ENCODE data around the gene DCDC2. TPM values are rescaled to one million over a fixed set of nuclear protein-coding genes. Genes with fewer than 3 reads are reported as not detected.

Gene DCDC2
- total and polyA plus RNA-seq, 8 donors: 13.1 to 40.4 (median 21.1) TPM

- H3K36me3 ChIP-seq: no peaks in the 10 kb centered on the region
- FAIRE-seq (no peak), DNase-seq (no peak), ATAC-seq (peak in 1 of 4 donors; percentile 61)
- H3K9me3 ChIP-seq: no peaks in the 10 kb centered on the region
- 61 to 65% methylated on average over 3 of the region's 3 CpGs for WGBS, 2 donors
- H3K27ac ChIP-seq: no peak overlapping the region
- intact Hi-C loops (cut with DNase I): no loop called here
- no peaks in the 10 kb centered on the region for H3K27me3 ChIP-seq
- no peak overlapping the region for H3K4me3 ChIP-seq
- TF ChIP-seq CTCF (IDR thresholded peaks at IDR 0.05): no peak
- H3K4me1 ChIP-seq: no peaks in the 10 kb centered on the region
Measured at GRCh38 chr6:24229696-24230405, 128.0 kb downstream of the DCDC2 start.

- DNase-seq (no peak), ATAC-seq (peak in 3 of 4 donors; percentile 25 to 79 (median 76)), FAIRE-seq (no peak)
- Histone ChIP-seq H3K27ac (peak overlapping the region in 1 of 4 donors; percentile 10), H3K4me1 (no peaks in the 10 kb centered on the region), H3K36me3 (no peaks in the 10 kb centered on the region), H3K9me3 (no peaks in the 10 kb centered on the region), H3K4me3 (no peak overlapping the region), H3K27me3 (no peaks in the 10 kb centered on the region)
- intact Hi-C loops (cut with DNase I): no loop called here
- 56 to 64% methylated on average over 3 of the region's 3 CpGs for WGBS, 2 donors
- TF ChIP-seq CTCF (IDR thresholded peaks at IDR 0.05): no peak
Measured at GRCh38 chr6:24228681-24229255, 129.1 kb downstream of the DCDC2 start.

- 52 to 53% methylated on average over 2 of the region's 2 CpGs for WGBS, 2 donors
- ATAC-seq (no peak), DNase-seq (no peak), FAIRE-seq (no peak)
- H3K36me3 ChIP-seq: no peaks in the 10 kb centered on the region
- no peaks in the 10 kb centered on the region for H3K27me3 ChIP-seq
- H3K9me3 ChIP-seq: no peaks in the 10 kb centered on the region
- no peak overlapping the region for H3K27ac ChIP-seq
- H3K4me1 ChIP-seq: no peaks in the 10 kb centered on the region
- H3K4me3 ChIP-seq: no peak overlapping the region
- TF ChIP-seq CTCF (IDR thresholded peaks at IDR 0.05): no peak
- intact Hi-C loops (cut with DNase I): no loop called here
Measured at GRCh38 chr6:24228123-24228522, 129.7 kb downstream of the DCDC2 start.

GRCh38 chr6:24227556-24227955 lies 130.3 kb downstream of the DCDC2 start:
- no peaks in the 10 kb centered on the region for H3K27me3 ChIP-seq
- TF ChIP-seq CTCF (IDR thresholded peaks at IDR 0.05): no peak
- intact Hi-C loops (cut with DNase I): no loop called here
- FAIRE-seq (no peak), ATAC-seq (peak in 1 of 4 donors; percentile 17), DNase-seq (no peak)
- H3K4me1 ChIP-seq: no peaks in the 10 kb centered on the region
- H3K36me3 ChIP-seq: no peaks in the 10 kb centered on the region
- no peak overlapping the region for H3K27ac ChIP-seq
- no peak overlapping the region for H3K4me3 ChIP-seq
- no peaks in the 10 kb centered on the region for H3K9me3 ChIP-seq
- WGBS, 2 donors: 24 to 28% methylated on average over 4 of the region's 4 CpGs

- WGBS, 2 donors: 84 to 91% methylated on average over 3 of the region's 3 CpGs
Measured at GRCh38 chr6:24226541-24226940, 131.3 kb downstream of the DCDC2 start.

More at GRCh38 chr6:24226541-24226940, 131.3 kb downstream of the DCDC2 start:
- TF ChIP-seq CTCF (IDR thresholded peaks at IDR 0.05): no peak
- no peak overlapping the region for H3K27ac ChIP-seq
- ATAC-seq (no peak), FAIRE-seq (no peak), DNase-seq (no peak)
- no peaks in the 10 kb centered on the region for H3K27me3 ChIP-seq
- intact Hi-C loops (cut with DNase I): no loop called here
- H3K4me1 ChIP-seq: no peaks in the 10 kb centered on the region
- H3K36me3 ChIP-seq: no peaks in the 10 kb centered on the region
- no peak overlapping the region for H3K4me3 ChIP-seq
- H3K9me3 ChIP-seq: no peaks in the 10 kb centered on the region

Data from pancreas (tissue), 10 donors.